CD4-positive, alpha-beta T cell (primary cell): Measurements from ENCODE around the gene FUBP3. TPM values are rescaled to one million over a fixed set of nuclear protein-coding genes. Genes with fewer than 3 reads are reported as not detected.

ENCODE experiments used
- ATAC-seq: fragments of 200-7000 bp; cut with Tn5 transposase; one replicate; pipeline ENCODE4 v1.10.0; 2022; ENCODE audit warnings: mild to moderate bottlenecking; ENCODE audit not compliant: poor library complexity
- CTCF ChIA-PET: fragments of 350-600 bp; sonication (Branson Sonifier 250); formaldehyde crosslinking; loops from one replicate; lab custom pipeline; 2021; ENCODE audit warnings: antibody characterized with exemption, inconsistent platforms; lab: Charles Lee
- POLR2A ChIA-PET: fragments of 350-600 bp; sonication (Branson Sonifier 250); formaldehyde crosslinking; loops from one replicate; lab custom pipeline; 2021; ENCODE audit warnings: antibody characterized with exemption, inconsistent platforms; lab: Charles Lee
- DNase-seq, 14 experiments: peaks; one replicate each; pipeline ENCODE4 v3.0.0-alpha.2; 2013 to 2020; ENCODE audit warnings: mixed read lengths in 2 of 14
- H3K27ac ChIP-seq, 2 donors: one replicate each; pipeline versions ENCODE4 v1.5.1 to v1.7.0; 2013; ENCODE audit warnings: low read length in 2 of 2, low read depth in 1 of 2, mild to moderate bottlenecking in 1 of 2
- H3K27me3 ChIP-seq, 2 experiments: 1 replicate in 1 of 2; 2 replicates in 1 of 2; pipeline versions ENCODE4 v1.6.1 to v1.7.0; 2013; ENCODE audit warnings: low read length in 2 of 2, control low read depth in 1 of 2, mild to moderate bottlenecking in 1 of 2, moderate library complexity in 1 of 2; ENCODE audit not compliant: insufficient read depth in 2 of 2, control insufficient read depth in 1 of 2
- H3K36me3 ChIP-seq: one replicate; pipeline ENCODE4 v1.6.1; 2013; ENCODE audit warnings: low read length, control low read depth; ENCODE audit not compliant: insufficient read depth
- H3K4me1 ChIP-seq: one replicate; pipeline ENCODE4 v1.6.1; 2013; ENCODE audit warnings: low read length, control low read depth; ENCODE audit not compliant: insufficient read depth
- H3K4me3 ChIP-seq: one replicate; pipeline ENCODE4 v1.5.1; 2013; ENCODE audit warnings: mild to moderate bottlenecking, low read length, moderate library complexity
- H3K9me3 ChIP-seq, 2 experiments: 1 replicate in 1 of 2; 2 replicates in 1 of 2; pipeline versions ENCODE4 v1.6.1 to v1.7.0; 2013; ENCODE audit warnings: low read length in 2 of 2, mild to moderate bottlenecking in 2 of 2, control low read depth in 1 of 2, moderate library complexity in 1 of 2; ENCODE audit not compliant: control insufficient read depth in 1 of 2, insufficient read depth in 1 of 2
- H3K27ac Mint-ChIP-seq: one replicate; pipeline ENCODE4 v1.8.0; 2020; ENCODE audit warnings: mixed read lengths
- H3K27me3 Mint-ChIP-seq: one replicate; pipeline ENCODE4 v1.8.0; 2021; ENCODE audit warnings: mixed read lengths
- H3K36me3 Mint-ChIP-seq: one replicate; pipeline ENCODE4 v1.8.0; 2021; ENCODE audit warnings: low read depth, mixed read lengths
- H3K4me1 Mint-ChIP-seq: one replicate; pipeline ENCODE4 v1.8.0; 2021; ENCODE audit warnings: low read depth, mixed read lengths
- H3K4me3 Mint-ChIP-seq: one replicate; pipeline ENCODE4 v1.8.0; 2020; ENCODE audit warnings: mild to moderate bottlenecking, mixed read lengths
- H3K9me3 Mint-ChIP-seq: one replicate; pipeline ENCODE4 v1.8.0; 2020; ENCODE audit warnings: mixed read lengths
- CTCF ChIP-seq: fragments of 200-600 bp; IDR thresholded peaks from one replicate; pipeline ENCODE4 v1.8.0; 2022; ENCODE audit warnings: antibody characterized with exemption, mild to moderate bottlenecking
- intact Hi-C, 2 experiments: fragments of 100-400 bp; cut with DNase I in 1 of 2; cut with micrococcal nuclease in 1 of 2; formaldehyde crosslinking; loops; one replicate each; pipeline versions ENCODE4 v1.15.1 to v1.9.0; 2023 to 2025; cut with DNase I, micrococcal nuclease
- total RNA-seq, 174 experiments: library from RNA in 2 of 174; stranded (reverse) in 2 of 174; gene quantifications; one replicate each; pipeline ENCODE4 v1.2.3 and lab custom pipeline; 2021 to 2026

FUBP3 gene
- total RNA-seq, 2 experiments from 2014 or later: 21.2 to 30.2 TPM

GRCh38 chr9:130548103-130548502, 31.3 kb upstream of the FUBP3 start:
- H3K27me3 Mint-ChIP-seq: peaks cover 16% of the 10 kb centered on the region
- no peak for TF ChIP-seq CTCF
- intact Hi-C loops: no loop called here
- ChIA-PET CTCF (no interaction called here), POLR2A (no interaction called here)
- DNase-seq (no peak), ATAC-seq (no peak)
- H3K27me3 ChIP-seq: peaks cover 0 to 3% of the 10 kb centered on the region in 2 experiments
- no peaks in the 10 kb centered on the region for H3K36me3 ChIP-seq
- peaks cover 2% of the 10 kb centered on the region for H3K9me3 Mint-ChIP-seq
- no peaks in the 10 kb centered on the region for H3K4me1 ChIP-seq
- no peaks in the 10 kb centered on the region for H3K4me1 Mint-ChIP-seq
- H3K9me3 ChIP-seq: peaks cover 7 to 21% of the 10 kb centered on the region in 2 experiments
- H3K4me3 Mint-ChIP-seq: no peak overlapping the region
- H3K27ac ChIP-seq: no peak overlapping the region
- no peak overlapping the region for H3K4me3 ChIP-seq
- no peaks in the 10 kb centered on the region for H3K36me3 Mint-ChIP-seq
- H3K27ac Mint-ChIP-seq: no peak overlapping the region

- no peak overlapping the region for H3K4me3 ChIP-seq
- peaks cover 7 to 21% of the 10 kb centered on the region in 2 experiments for H3K9me3 ChIP-seq
- Mint-ChIP-seq H3K27ac (no peak overlapping the region), H3K4me1 (no peaks in the 10 kb centered on the region), H3K36me3 (no peaks in the 10 kb centered on the region), H3K4me3 (no peak overlapping the region), H3K9me3 (peaks cover 2% of the 10 kb centered on the region), H3K27me3 (peaks cover 9% of the 10 kb centered on the region)
- ATAC-seq: no peak
- no peak overlapping the region for H3K27ac ChIP-seq
- H3K27me3 ChIP-seq: peaks cover 3 to 5% of the 10 kb centered on the region in 2 experiments
- CTCF ChIA-PET: no interaction called here
- no peaks in the 10 kb centered on the region for H3K36me3 ChIP-seq
- H3K4me1 ChIP-seq: no peaks in the 10 kb centered on the region
- no peak for TF ChIP-seq CTCF
- POLR2A ChIA-PET: no interaction called here
- DNase-seq: no peak
- intact Hi-C loops: no loop called here
Measured at GRCh38 chr9:130549093-130549735, 30.2 kb upstream of the FUBP3 start.

- CTCF ChIA-PET: no interaction called here
- Mint-ChIP-seq H3K4me1 (no peaks in the 10 kb centered on the region), H3K36me3 (no peaks in the 10 kb centered on the region), H3K4me3 (no peak overlapping the region), H3K27ac (no peak overlapping the region), H3K9me3 (peaks cover 2% of the 10 kb centered on the region), H3K27me3 (peaks cover 5% of the 10 kb centered on the region)
- Histone ChIP-seq H3K9me3 (peaks cover under 1 to 25% of the 10 kb centered on the region in 2 experiments), H3K27me3 (peaks cover 5% of the 10 kb centered on the region in 2 experiments), H3K36me3 (no peaks in the 10 kb centered on the region), H3K4me3 (no peak overlapping the region), H3K4me1 (no peaks in the 10 kb centered on the region), H3K27ac (no peak overlapping the region)
- no peak for ATAC-seq
- TF ChIP-seq CTCF: no peak
- DNase-seq: no peak
- POLR2A ChIA-PET: no interaction called here
- intact Hi-C loops: no loop called here
Measured at GRCh38 chr9:130554606-130555005, 24.8 kb upstream of the FUBP3 start.
